HepG2 (cell line): ENCODE results near the gene SLC29A1. TPM values are rescaled to one million over a fixed set of nuclear protein-coding genes. Genes with fewer than 3 reads are reported as not detected.

Source experiments
- ARNTL ChIP-seq: sonication (generic); formaldehyde crosslinking; IDR thresholded peaks from 2 replicates; pipeline ENCODE4 v1.4.0; 2020; ENCODE audit warnings: mild to moderate bottlenecking, missing genetic modification reagents
- E2F2 ChIP-seq: sonication (generic); formaldehyde crosslinking; IDR thresholded peaks from 2 replicates; pipeline ENCODE4 v1.4.0; 2020; ENCODE audit warnings: missing genetic modification reagents, borderline replicate concordance
- GTF2F1 ChIP-seq: fragments of 150-350 bp; IDR thresholded peaks from 2 replicates; pipeline ENCODE4 v1.6.1; 2014; ENCODE audit warnings: low read length
- HNF1B ChIP-seq: sonication (generic); formaldehyde crosslinking; IDR thresholded peaks from 2 replicates; pipeline ENCODE4 v1.5.1; 2020; ENCODE audit warnings: mild to moderate bottlenecking, moderate library complexity, missing genetic modification reagents
- PHF20 ChIP-seq: sonication (generic); formaldehyde crosslinking; IDR thresholded peaks from 2 replicates; pipeline ENCODE4 v1.5.0; 2020; ENCODE audit warnings: mild to moderate bottlenecking, missing genetic modification reagents
- PREB ChIP-seq: sonication (generic); formaldehyde crosslinking; IDR thresholded peaks from 2 replicates; pipeline ENCODE4 v1.4.0; 2020; ENCODE audit warnings: missing genetic modification reagents
- PRPF4 ChIP-seq: fragments of 200-400 bp; formaldehyde crosslinking; IDR thresholded peaks from 2 replicates; pipeline ENCODE4 v1.6.1; 2016; ENCODE audit warnings: low read length, low read depth; ENCODE audit not compliant: poor library complexity, severe bottlenecking
- RXRA ChIP-seq: sonication (generic); formaldehyde crosslinking; IDR thresholded peaks from 2 replicates; pipeline ENCODE4 v1.5.1; 2020; ENCODE audit warnings: missing genetic modification reagents
- SCMH1 ChIP-seq: sonication (generic); formaldehyde crosslinking; IDR thresholded peaks from 2 replicates; pipeline ENCODE4 v1.9.0; 2021; ENCODE audit warnings: missing genetic modification reagents, mild to moderate bottlenecking, borderline replicate concordance
- SIX1 ChIP-seq: sonication (generic); formaldehyde crosslinking; IDR thresholded peaks from 2 replicates; pipeline ENCODE4 v1.4.0; 2020; ENCODE audit warnings: missing genetic modification reagents, borderline replicate concordance
- TAF15 ChIP-seq: fragments of 200-400 bp; formaldehyde crosslinking; IDR thresholded peaks from one replicate; pipeline ENCODE4 v1.6.1; 2018; ENCODE audit warnings: mild to moderate bottlenecking, low read depth, low read length; ENCODE audit not compliant: poor library complexity, severe bottlenecking
- TBX3 ChIP-seq: fragments of 450-650 bp; IDR thresholded peaks from 2 replicates; pipeline ENCODE4 v1.6.1; 2017; ENCODE audit warnings: antibody characterized with exemption, mild to moderate bottlenecking, inconsistent platforms, borderline replicate concordance
- THRA ChIP-seq: sonication (generic); formaldehyde crosslinking; IDR thresholded peaks from 2 replicates; pipeline ENCODE4 v1.4.0; 2020; ENCODE audit warnings: missing genetic modification reagents, borderline replicate concordance
- ZBTB49 ChIP-seq: sonication (generic); formaldehyde crosslinking; IDR thresholded peaks from 2 replicates; pipeline ENCODE4 v1.4.0; 2020; ENCODE audit warnings: missing genetic modification reagents, borderline replicate concordance
- ZNF264 ChIP-seq: sonication (generic); formaldehyde crosslinking; IDR thresholded peaks from 2 replicates; pipeline ENCODE4 v1.4.0; 2020; ENCODE audit warnings: missing genetic modification reagents
- ZNF569 ChIP-seq: sonication (generic); formaldehyde crosslinking; IDR thresholded peaks from 2 replicates; pipeline ENCODE4 v1.5.0; 2020; ENCODE audit warnings: mild to moderate bottlenecking, missing genetic modification reagents, moderate library complexity, borderline replicate concordance
- ZNF572 ChIP-seq: sonication (generic); formaldehyde crosslinking; IDR thresholded peaks from 2 replicates; pipeline ENCODE4 v1.5.1; 2020; ENCODE audit warnings: mild to moderate bottlenecking, missing genetic modification reagents
- ZNF703 ChIP-seq: sonication (generic); formaldehyde crosslinking; IDR thresholded peaks from 2 replicates; pipeline ENCODE4 v1.5.1; 2020; ENCODE audit warnings: missing genetic modification reagents, mild to moderate bottlenecking, moderate library complexity, borderline replicate concordance
- ZNF724P ChIP-seq: sonication (generic); formaldehyde crosslinking; IDR thresholded peaks from 2 replicates; pipeline ENCODE4 v1.8.0; 2022; ENCODE audit warnings: missing genetic modification reagents, borderline replicate concordance
- ZSCAN29 ChIP-seq: sonication (generic); formaldehyde crosslinking; conservative IDR thresholded peaks from 2 replicates; pipeline ENCODE4 v1.4.0; 2020; ENCODE audit warnings: mild to moderate bottlenecking, missing genetic modification reagents
- polyA plus RNA-seq, 8 experiments: library from polyadenylated mRNA; depleted of rRNA in 3 of 8; stranded (reverse) in 7 of 8; unstranded in 1 of 8; fragments of >200 nt; fragmentation: Illumina TruSeq in 4 of 8; extraction: Trizol in 4 of 8; gene quantifications; 2 replicates each; pipeline versions ENCODE4 v1.2.1 to v1.2.3, GENCODE V29; 2011 to 2016; ENCODE audit warnings: low read depth in 4 of 8, missing spikeins in 1 of 8, mixed read lengths in 1 of 8; ENCODE audit not compliant: insufficient read depth in 1 of 8
- total RNA-seq, 5 experiments: library from RNA; depleted of rRNA; stranded (reverse); fragments of >200 nt; fragmentation: Illumina TruSeq; extraction: Trizol; gene quantifications; 2 replicates each; pipeline ENCODE4 v1.2.3, GENCODE V29; 2016; ENCODE audit warnings: low read depth in 1 of 5

The SLC29A1 gene
- total and polyA plus RNA-seq, 2 of the 13 experiments (the other 11 are each of a cell fraction or from before 2014, with no cell fraction given), result 43.2 to 106 TPM

DNA sequence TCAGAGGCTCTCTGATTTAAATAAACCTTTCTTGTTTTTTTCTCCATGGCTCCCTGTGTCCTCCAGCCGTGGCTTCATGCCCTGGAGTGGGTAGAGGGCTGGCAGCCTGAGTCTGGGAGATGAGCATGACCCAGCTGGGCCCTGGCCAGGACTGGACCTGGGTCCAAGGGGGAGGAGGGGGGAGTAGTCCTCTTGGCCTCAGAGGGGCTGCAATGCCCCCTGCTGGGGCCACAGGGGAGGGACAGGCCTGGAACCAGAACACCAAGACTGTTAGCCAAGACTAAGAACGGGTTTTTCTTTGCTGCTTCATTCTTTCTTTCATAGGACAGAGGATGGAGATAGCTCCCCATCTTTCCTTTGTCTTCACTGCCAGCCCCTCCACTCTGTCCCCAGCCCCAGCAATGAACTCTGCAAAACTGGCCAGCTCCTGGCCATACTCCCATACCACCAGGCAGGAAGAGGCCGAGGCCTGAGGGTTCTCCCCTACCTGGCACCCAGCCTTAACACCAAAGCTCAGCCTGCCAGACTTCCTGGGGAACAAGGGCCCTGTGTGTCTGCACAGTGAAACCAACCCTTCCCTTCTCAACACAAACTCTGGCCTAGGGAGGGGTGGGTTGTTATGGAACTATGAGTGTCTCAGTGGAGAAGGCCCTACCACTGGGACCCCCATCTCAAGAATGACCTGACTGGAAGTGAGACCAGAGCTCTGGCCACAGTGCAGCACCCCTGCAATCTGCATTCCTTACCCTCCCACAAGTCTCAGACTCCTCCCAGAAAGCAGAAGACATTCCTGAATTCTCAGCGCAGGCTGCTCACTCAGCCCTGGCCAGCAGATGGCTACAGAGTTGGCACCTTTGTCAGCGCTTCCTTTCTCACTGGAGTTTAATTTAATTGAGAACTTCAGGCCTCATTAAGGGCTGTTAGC is 11.0 kb downstream of the SLC29A1 start (continued):
- TF ChIP-seq ZBTB49 (CRISPR knock-in tag) (no peak), SCMH1 (CRISPR knock-in tag) (no peak), ZNF264 (CRISPR knock-in tag) (no peak), ZNF572 (CRISPR knock-in tag) (no peak), PRPF4 (no peak), RXRA (CRISPR knock-in tag) (peak; percentile 42; the same call in 1 of the 2 replicates), ZNF569 (CRISPR knock-in tag) (no peak), PHF20 (CRISPR knock-in tag) (no peak; the same call in 1 of the 2 replicates), ZNF703 (CRISPR knock-in tag) (no peak), ZSCAN29 (CRISPR knock-in tag) (no peak), ARNTL (no peak), GTF2F1 (no peak), ZNF724P (CRISPR knock-in tag) (no peak), THRA (peak; percentile 76; the same call in 1 of the 2 replicates), HNF1B (peak; percentile 80), TBX3 (no peak), SIX1 (no peak), E2F2 (CRISPR knock-in tag) (no peak), TAF15 (no peak), PREB (CRISPR knock-in tag) (no peak)
